ENCODE measurements around the gene ENHO.

ENHO gene

DNA sequence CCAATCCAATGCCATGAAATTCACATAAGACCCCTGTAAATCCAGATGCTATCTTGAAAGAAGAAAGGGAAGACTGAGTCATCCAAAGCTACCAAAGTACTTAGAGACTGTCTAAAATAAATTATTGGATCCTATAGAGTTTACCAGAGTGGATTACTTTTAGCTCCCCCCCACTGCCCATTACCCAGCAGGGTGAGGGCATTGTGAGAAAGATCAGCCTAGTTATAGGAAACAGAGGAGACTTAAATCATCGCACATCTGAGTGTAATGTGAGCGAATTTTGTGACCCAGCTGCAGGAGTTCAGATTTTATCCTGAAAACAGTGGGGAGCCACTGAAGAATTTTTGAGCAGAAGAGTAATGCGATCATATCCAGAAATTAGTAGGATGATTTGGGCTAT lies 1.6 kb upstream of the ENHO start:
- no peak for DNase-seq (ENCODE audit: low read depth in 3 of 3)

DNA sequence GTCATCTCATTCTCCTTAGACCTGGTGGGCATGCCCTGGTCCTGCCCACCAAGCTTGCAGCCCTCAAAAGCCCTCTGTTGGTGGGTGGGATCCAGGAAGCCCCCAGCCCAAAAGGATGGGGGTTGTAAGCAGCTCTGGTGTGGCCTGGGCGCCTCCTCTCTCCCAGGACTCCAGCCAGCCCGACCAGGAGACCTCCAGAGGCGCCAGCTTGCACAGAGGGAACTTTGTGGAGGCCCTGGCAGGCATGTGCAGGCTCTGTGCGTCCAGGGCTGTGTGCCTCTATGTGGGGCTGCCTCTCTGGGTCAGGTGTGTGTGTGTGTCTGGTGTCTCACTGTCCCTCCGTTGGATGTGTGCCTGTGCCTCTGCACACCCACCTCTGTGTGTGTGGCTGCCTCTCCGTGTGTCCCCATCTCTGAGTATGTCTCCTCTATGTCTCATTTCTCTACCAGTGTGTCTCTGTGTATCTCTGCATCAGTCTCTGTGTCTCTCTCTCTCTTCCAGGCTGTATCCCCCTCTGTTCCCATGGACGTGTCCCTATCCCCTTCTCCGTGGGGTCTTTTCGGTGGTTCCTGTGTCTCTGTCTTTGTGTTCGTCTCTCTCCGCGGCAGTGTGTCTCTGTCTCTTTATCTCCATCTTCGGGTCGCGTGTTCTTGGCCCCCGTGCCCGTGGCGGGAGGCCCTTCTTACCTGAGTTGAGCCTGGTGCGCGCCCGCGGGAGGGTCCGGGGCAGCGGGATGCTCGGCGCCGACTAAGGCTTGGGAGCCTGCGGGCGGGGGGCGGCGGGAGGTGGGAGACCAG lies 501 bp downstream of the ENHO start:
- DNase-seq (ENCODE audit: low read depth in 3 of 3), result no peak

DNA sequence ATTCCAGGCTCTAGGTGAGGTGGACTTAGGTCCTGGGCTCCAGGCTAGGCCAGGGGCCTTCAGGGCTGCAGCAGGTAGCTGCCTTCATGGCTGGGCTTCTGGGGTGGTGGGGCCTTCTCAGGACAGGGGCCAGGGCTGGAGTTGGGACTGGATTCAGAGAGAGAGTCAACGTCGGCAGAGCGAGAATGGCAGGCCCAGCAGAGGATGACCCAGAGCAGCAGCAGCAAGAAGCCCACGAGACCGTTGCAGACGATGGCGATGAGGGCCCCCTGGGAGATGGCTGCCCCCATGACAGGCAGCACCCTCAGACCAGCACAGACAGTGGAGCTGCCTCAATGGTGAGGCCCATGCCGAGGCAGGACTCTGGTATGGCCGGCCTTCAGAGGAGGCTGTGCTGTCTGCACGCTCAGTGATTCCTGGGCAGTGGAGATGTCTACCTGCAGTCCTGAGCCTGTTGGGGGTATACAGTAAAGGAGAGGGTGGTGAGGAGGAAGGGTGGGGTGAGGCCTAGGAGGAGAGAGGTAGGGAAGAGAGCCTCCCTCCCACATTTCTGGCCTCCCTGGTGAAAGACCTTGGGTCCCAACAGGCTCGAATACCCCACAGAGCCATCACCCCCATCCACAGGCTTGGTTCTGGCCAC lies 1.3 kb downstream of the ENHO start:
- DNase-seq (ENCODE audit: low read depth in 3 of 3), result no peak

DNA sequence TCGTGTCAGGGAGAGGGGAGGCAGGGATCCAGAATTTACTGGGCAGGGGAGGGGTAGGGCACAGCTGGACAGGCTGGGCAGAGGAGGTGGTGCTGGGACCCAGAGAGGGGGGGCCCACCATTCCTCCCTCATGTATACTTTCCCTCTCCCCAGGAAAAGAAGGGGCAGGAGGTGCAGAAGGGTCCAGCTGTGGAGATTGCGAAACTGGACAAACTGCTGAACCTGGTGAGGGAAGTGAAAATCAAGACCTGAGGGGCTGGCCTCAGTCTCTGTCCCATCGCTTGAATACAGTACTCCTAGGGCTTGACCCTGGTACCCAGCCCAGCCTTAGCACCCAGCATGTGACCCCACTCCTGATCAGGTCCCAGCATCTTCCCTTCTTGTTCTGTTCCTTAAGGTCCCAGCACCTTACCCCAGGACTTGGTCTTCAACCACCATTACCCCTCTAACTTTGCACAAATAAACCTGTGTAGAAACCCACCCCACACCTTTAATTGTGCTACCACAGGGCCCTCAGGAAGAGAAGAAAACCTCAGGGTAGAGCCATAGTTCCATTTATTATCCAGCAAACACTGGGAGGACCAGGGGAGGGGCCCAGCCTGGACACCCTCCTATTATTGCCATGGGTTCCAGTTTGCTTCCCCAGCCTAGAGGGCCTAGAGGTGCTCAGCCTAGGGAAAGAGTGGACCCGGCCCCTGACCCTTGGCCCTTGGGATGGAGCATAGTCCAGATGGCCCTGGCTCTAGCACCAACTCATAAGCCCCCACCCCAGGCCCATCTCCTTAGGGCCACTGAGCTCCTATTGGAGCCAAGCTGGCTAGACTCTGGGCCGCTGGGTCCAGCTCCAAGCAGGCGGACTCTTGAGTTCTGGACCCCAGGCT lies 2.0 kb downstream of the ENHO start:
- no peak for DNase-seq (ENCODE audit: low read depth in 3 of 3)

GRCh38 chr9:34520096-34520495 lies 2.7 kb downstream of the ENHO start:
- DNase-seq (ENCODE audit: low read depth in 3 of 3), result no peak

GRCh38 chr9:34519321-34520020 lies 3.3 kb downstream of the ENHO start:
- DNase-seq (ENCODE audit: low read depth in 3 of 3), result no peak

DNA sequence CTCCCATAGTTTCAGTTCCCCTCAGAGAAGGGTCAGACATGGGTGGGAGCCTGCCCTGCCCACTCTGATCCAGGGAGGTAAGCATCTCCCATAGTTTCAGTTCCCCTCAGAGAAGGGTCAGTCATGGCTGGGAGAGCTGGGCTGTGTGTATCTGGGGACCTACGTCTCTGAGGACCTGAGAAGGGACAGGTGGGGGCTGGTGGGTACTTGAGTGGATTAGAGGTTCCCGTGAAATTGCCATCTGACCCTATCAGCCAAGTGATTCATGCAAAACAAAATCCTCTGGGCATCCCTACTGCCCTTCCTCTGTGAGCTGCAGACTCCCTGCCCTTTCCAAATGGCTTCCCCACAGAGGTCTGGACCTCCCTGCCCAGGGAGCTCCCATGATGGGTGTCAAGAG lies 3.9 kb downstream of the ENHO start:
- no peak for DNase-seq (ENCODE audit: low read depth in 3 of 3)

DNA sequence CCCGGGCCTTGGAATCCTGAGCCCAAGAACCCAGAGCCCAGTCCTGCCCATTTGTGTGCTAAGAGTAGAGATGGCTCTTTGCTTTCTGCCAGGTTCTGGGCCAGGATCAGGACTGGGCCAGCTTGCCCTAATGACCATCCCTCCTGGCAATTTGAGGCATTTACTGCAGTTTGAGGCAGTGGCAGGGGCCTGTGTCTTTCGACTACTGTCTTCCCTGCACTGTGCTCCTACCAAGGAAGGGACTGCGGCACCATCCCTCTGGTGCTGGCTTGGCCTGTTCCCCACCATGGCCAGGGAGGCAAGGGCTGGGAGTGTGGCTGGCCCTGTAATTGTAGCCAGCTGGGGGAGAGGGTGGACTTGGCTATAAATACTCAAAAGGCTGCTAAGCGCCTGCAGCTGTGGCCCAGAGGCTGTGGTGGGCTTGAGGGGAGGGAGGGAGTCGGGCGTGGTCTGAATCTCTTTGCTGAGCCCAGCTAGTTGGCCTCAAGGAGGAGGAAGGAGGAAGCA lies 4.6 kb downstream of the ENHO start:
- no peak for DNase-seq (ENCODE audit: low read depth in 3 of 3)

DNA sequence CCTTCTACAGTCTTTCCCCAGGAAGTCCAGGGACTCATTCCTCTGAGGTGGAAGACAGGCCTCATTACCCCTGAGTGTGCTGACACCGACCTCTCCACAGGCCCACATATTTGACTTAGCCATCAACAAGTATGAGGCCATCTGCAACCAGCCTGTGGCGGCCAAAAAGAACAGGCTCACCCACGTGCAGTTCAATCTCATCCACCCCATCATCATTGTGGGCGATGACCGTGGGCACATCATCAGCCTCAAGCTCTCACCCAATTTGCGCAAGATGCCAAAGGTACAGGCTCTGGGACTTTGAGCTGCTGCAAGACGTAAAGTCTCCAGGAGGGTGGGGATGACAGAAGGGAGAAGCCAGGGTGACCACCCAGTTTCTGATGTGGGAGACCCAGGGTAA lies 5.6 kb downstream of the ENHO start:
- no peak for DNase-seq (ENCODE audit: low read depth in 3 of 3)

- no peak for DNase-seq (ENCODE audit: low read depth in 3 of 3)
Observed at GRCh38 chr9:34515959-34516358, 6.8 kb downstream of the ENHO start.

GRCh38 chr9:34514816-34515215 lies 8.0 kb downstream of the ENHO start:
- no peak for DNase-seq (ENCODE audit: low read depth in 3 of 3)

DNA sequence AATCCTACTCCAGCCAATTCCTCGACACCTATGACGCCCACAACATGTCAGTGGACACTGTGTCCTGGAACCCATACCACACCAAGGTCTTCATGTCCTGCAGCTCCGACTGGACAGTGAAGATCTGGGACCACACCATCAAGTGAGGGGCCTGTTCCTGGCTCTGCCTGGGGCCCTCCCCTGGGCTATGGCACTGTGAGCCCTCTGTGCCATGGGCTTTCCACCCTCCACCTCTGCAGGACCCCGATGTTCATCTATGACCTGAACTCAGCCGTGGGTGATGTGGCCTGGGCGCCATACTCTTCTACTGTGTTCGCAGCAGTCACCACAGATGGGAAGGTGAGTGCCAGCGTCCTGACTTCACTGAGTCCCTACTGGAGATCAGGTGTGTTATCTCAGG lies 8.4 kb downstream of the ENHO start:
- no peak for DNase-seq (ENCODE audit: low read depth in 3 of 3)

DNA sequence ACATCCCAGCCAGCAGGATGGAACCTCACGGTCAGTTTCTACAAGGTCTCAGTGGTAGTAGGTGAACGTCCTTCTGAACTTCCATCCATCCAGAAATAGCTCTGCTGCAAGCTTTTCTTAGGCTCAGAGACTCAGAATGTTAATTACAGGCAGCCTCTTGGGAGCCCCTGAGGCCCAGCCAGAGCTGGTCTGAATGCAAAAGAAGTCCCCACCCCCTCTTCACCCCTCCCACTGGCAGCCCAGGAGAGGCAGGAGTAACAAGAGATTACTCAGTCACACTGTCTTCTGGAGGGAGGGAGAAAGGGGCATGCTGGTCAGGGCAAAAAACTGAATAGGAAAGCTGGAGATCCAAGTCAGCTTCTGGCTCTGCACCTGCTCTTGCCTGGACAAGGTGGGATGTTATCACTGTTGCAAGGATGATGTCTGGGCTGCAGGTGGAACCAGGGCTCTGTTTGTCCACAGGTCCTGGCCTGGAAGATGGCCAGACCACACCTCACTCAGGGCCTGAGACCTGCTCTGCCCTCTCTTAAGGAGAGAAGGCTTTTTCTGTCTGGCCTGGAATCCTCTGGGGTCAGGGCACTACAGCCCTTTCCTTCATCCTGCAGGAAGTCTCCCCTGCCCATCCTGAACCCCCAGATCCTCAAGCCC lies 9.1 kb downstream of the ENHO start:
- DNase-seq (ENCODE audit: low read depth in 3 of 3), result no peak

DNA sequence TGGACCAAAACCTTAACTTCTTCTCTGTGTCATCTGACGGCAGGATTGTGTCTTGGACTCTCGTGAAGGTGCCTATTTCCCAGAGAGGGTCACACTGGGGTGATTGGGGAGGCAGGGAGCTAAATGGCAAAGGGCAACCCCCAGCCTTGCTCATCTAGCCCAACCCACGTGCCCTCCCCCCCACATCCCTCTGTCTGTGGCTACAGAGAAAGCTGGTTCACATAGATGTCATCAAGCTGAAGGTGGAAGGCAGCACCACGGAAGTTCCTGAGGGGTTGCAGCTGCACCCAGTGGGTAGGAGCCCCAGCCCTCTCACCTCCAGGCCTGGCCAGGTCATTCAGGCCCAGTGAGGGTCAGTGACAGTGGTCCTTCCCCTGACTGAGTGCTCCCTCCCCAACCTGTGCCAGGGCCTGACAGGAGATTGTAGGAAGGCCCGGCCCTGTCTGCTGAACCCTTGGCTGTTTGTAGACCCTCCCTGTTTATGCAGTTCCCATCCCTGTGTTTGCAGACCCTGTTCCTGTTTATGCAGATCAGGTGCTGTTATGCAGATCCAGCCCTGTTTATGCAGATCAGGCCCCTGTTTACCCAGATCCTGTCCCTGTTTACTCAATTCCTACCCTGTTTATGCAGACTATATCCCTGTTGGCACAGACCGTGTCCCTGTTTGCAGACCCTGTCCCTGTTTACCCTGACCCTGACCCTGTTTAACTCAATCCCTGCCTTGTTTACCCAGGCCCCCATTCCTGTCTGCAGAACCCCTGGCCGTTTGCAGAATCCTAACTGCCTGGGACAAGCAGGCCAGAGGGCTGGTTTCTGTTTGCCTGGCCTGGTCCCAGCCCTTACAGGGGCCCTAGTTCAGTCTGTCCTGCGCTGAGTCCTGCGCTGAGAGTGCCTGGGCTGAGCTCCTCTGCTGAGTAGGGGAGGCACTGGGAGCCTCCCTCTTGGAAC lies 10.4 kb downstream of the ENHO start:
- DNase-seq (ENCODE audit: low read depth in 3 of 3), result no peak

DNA sequence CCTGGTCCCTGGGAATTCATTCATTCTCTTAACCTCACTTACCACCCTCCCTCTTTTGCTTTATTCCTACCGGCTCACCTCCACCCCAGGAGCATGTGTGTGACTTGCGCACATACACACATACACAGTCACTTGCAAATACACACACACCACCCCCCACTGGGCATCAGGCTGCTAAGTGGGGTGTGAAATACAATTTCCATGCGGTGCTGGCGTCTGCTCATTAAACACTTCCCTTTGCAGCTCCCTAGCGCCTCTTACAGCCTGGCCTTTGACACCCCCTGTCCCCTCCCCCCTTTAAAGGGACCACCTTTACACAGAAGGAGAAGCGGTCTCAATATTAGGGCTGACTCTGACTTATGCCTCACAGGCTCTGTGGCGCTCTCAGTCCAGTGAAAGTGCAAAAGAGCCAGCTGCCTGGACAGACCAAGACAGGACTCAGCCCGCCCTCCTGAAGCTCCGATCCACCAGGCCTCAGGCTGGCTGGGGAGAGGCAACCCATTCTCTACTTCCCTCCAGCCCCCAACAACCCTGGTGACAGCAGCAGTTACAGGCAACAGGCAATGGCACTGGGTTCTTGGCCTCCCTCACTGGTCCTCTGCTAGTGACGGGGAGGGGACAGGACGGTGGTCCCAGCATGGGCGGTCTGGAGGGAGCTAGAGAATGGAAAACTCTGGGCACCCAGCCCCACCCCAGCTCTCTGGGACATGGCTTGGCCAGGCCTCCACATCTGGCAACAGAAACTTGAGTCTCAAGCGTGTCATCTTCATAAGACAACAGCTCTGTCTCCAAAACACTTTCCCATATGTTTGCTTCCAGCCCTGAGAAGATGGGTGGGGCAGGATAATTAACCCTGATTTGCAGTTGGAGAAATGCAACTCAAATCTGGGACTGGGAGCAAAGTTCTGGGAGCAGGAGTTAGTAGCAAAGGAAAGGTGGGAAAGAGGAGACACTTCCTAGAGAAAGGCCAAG lies 12.0 kb downstream of the ENHO start:
- DNase-seq (ENCODE audit: low read depth in 3 of 3), result no peak

GRCh38 chr9:34508951-34509350 lies 13.8 kb downstream of the ENHO start:
- DNase-seq (ENCODE audit: low read depth in 3 of 3), result no peak

- no peak for DNase-seq (ENCODE audit: low read depth in 3 of 3)
Observed at GRCh38 chr9:34508463-34508862, 14.3 kb downstream of the ENHO start.

- no peak for DNase-seq (ENCODE audit: low read depth in 3 of 3)
Observed at GRCh38 chr9:34507966-34508365, 14.8 kb downstream of the ENHO start.

DNA sequence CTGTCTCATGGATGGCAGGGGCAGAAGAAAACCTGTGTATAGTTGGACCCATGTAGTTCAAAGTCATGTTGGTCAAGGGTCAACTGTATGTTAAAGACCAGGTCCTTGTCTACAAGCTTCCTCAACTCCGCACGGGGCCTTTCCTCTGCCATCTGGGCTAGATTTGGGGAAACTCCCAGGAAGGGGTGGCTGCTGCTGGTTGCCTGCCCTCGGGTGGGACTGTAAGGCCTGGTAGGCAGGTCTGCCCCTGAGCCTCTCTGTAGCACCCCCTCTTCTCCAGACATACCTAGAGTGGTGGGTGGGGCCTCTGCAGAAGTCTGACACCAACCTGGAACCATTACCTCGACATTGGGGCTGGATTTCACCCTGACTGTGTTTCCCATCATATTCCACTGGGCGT lies 15.2 kb downstream of the ENHO start:
- no peak for DNase-seq (ENCODE audit: low read depth in 3 of 3)
